OCI-M2 (cell line): ENCODE results near the gene AXIN2.

ENCODE experiments used
- DNase-seq: peaks from one replicate; lab custom pipeline; 2025; ENCODE audit not compliant: unreplicated experiment; lab: John Stamatoyannopoulos, UW

Gene AXIN2

DNA sequence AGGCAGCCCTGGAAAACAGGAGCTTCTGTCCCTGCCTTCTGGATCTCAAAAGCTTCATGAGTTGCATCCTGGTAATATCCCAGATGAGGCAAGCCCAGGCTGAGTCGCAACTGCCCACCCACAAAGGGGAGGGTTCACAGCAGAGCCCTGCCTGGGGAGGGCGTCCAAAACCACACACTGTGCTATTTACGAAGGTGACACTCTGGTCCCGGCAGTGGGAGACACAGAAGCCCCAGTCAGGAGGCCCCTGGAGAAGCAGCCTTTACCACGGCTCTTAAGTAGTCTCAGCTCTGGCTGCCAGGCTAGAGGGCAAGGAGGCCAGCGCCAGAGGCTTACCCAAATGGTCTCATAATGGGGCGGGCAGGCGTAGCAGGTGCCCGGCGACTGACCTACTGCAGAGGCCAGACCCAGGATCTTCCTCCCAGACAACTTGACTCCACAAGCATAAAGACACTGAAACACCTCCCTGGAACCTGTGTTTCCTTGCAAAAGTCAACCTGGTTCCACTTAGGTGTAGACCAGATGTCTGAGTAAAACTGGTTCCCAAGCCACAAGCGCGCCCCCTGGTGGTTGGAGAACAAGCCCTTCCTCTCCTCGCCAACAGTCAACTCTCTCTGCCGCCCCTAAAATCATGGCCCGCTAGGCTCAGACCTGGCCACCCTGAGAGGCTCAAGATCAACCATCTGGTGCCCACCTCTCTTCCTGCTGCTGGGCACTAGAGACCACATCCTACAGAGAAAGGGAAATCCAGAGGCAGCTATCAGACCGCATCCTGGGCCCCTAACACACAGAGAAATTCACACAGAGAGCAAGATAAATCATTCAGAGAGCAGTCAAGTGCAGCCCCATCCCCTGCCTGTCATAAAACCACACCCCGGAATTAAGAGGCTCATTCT is 5.2 kb downstream of the AXIN2 start:
- no peak for DNase-seq

DNA sequence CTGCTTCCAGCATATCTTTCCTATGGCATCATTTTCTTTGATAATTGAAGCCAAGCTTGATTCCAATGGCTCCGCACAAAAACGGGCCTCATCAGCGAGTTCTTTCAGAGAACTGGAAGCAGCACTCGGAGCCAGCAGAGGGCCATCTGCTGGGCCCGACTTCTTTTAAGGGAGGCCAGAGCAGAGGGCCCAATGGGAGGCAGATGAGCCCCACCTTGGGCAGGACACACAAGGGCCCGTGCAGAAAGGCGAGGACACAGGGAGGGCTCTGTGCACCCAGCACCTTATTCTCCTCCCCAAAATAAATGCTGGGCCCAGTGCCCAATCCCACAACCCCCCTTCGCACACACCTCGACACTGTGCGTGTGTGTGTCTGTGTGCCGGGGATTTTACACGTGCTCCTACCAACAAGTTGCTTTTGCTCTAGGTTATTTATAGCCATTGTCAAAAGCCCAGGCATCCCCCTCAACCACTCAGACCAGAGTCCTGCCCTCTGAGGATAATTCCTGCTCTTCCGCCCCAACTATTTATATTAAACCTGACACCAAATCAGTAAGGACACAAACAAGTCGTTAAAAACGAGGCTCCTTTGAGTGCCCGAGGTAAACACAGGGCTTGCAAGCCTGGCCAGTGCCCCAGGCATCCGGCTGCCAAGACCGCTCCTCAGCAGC is 6.8 kb downstream of the AXIN2 start:
- no peak for DNase-seq

DNA sequence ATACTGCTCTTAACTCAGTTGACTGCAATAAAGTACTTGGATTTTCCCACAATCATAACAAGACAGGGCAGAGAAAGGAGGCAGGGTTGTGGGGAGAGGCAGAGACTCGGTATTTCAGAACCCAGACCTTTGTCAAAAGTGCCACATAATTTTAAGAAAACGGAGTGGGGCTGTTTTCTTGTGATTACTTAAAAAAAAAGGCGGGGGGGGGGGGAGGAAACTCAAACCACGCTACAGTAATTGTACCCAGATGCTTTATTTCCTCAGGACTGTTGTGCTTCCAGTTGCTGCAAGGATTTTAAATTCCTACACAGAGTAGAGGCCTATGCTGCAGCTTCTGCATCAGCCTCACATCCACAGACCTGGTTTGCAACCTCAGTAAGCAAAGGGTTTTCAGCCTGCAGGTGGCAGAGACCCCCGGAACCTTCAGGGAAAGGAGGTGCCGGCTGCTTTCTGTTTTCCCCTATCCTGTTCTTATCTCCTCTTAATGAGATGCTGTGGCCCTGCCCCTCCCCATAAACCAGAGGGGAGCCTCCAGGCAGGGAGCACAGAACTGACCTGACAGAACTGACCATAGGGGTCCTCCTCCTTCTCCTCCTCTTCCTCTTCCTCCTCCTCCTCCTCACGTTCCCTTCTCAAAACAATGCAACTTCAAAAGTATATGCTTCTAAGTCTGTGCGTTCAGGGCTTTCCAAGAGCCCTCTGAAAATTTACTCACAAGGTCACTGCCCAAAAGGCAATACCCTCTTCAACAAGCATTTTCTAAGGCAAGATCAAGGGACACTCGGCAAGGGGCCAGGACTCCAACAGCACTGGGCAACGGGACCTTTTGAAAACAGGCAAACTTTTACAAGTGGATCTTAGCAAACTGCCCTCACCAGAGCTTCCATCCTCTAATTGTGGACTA is 7.5 kb downstream of the AXIN2 start:
- no peak for DNase-seq

DNA sequence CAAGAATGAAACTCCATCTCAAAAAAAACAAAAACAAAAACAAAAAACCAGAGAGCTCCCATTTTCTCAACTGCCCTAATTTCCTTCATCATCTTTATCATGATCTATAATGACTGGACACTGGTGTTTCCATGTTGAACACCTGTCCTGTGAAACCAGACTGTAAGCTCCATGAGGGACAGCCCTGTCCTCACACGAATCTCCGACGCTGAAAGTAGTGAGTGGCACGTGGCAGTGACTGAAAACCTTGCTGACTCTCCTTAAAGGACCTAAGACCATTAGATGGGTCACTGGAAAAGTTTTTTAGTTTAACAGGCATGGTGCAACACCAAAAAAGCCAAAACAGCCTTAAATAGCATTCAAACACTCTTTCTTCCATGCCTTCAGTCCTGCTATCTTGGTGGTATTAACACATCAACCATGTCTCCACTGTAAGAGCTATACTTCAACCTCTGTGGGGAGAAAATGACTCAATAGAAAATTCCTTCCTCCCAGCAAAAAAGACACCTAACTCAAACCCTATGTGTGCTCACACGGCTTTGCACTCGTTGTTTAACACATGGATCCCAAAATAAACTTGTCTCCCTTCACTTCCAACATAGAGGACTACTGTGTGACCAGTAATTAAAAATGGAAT is 8.3 kb downstream of the AXIN2 start:
- no peak for DNase-seq

DNA sequence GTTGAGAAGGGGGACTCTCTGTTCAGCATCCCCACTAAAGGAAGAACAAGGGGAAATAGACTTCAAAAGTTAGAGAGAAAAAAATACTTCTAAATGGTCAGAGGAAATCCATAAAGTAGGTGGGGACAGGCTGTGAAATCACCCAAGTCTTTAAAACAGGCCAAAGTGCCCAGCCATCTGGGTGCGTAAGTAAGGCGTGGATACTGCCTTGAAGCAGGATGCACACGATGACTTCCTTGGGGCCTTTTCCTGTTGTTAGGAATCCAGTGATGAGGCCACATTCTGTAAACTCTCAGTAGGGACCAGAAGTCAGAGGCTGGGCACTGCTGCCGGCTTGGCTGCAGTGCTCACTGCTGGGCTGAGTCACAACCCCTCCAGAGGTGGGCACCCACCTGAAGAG is 9.2 kb downstream of the AXIN2 start:
- no peak for DNase-seq

DNA sequence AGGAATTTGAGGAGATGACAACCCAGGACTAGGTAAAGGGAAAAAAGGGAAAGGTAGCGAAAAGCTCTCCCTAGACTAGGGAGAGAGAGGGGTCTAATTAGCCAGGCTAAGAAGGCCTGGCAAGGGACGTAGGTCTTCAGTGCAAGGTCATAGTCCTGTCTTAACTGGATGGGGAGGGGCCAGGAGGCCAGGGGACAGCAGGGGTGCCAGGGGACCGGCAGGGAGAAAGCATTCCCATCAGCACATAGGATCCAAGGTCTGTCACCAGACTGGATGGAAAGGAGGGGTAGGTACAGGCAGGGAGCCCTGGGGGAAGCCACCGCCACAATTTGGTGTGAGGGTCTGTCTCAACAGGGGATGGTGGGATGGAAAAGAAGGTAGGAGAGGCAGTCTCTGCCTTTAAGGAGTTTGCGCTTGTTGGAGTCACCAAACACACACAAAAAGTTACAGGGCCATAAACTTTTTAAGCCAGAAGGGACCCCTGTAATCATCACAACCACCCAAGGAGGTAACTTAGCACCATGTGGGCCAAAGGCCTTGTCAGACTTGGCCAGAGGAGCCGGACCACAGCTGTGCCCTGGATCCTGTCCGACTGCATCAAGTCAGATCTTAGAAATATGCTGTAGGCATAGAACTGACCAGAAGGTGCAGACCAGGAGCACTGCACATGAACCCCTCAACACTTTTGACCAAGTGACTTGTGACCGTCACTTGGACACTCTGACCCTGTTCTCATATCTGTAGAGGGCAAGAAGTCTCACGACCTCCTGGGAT is 10.0 kb downstream of the AXIN2 start:
- DNase-seq: no peak

DNA sequence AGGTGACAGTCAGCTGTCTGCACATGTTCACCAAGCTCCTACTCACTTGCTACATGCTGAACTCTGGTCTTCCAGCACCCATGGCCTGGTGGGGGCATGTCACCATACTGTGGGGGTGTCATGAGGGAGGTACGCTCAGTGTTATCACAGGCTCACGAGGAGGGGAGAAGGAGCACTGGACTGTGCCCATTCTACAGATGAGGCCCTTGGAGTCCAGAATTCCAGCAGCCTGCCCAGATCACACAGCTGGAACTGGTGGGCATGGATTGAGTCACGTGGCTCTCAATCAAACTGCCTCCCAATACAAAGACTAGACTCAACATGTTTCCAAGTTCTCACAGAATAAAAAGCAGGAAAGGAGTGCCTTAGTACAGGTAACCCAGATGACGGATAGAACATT is 10.7 kb downstream of the AXIN2 start:
- DNase-seq: no peak

DNA sequence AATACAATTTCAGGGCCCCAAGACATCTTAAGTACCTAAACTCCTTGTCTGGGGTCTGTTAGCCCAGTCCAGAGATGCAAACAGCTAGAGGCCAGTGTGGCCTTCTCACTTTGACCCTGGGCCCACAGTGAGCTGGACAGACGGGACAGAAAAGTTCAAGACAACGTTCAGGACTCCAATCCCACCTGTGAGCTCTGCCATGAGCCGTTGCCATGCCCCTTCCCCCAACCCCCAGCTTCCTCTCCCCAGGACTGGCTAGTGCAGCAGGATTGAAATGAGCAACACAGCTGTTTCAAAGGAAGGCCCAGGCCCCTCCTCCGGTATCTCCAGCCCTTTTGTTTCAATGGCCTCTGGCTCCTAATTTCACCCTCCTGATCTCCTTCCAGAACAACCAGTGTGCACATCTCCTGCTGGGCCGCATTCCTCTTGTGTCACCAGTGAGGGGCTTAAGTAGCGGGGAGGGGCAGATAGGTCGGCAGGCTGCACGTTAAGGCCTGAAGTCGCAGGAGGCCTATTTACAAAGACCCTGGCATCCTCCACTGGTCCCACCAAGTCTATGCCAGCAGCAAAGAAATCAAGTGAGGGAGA is 11.3 kb downstream of the AXIN2 start:
- no peak for DNase-seq

DNA sequence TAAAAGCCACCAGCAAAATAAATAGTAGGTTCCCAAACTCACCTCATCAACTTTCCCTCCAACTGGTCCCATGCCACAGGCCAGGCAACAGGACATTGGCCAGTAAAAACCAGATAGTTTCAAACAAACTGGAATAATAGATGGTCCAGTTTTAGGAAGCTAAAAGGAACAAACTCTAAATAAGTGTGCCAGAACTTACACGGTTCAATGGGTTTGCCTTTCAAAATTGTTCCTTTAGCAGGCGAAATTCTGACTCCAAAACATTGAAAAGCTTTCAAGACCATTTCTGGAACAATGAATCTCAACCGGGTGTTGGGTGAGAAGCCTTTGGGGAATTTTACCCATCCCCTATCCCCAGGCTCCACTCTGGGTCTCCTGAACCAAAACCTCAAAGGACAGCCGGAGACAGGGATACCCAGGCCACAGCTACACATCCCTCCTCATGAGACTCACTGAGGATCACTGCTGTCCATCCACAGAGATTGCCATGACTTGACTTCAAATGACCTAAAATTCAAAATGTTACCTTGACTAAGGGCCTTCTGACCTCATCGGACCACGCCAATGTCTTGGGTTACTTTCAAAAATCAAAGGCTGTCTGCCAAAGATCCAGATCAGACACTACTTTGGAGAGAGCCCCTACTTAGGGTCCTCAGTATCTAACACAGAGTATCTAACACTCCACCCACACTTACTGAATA is 13.0 kb downstream of the AXIN2 start:
- DNase-seq: no peak

DNA sequence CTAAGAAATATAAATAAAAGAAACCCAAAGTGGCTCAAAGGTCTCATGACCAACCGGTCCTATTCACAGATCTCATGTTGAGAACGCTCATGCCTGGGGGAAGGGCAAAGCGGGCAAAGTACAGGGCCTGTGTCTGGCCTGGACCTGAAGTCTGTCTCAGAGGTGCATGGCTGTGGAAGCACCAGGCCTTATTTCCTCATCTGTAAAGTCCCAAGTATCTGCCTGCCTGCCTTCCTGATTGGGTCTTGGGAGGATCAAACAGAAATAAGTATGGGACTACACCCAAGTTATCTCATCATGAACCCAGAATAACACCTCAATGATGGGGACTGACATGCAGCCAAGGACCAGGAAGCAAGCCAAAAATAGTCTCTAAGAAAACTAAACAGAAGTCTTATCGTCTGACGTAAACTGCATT is 14.2 kb downstream of the AXIN2 start:
- DNase-seq: no peak

DNA sequence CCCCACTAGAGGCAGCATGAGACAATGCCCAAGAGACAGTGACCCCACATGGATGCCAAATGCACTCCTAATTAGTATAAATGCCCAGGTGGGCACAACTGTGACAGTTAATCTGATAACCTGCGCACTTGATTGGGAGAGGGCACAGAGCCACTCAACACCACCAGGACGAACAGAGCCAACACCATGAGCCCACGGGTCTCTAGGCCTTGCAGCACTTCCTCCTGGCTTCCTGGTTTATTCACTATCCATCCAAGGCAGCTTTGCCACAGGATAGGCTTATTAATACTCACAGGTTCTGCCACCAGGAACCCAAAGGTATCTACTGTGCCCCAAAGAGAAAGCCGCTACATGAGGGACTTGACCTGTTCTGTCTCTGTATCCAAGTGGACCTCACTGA is 14.9 kb downstream of the AXIN2 start:
- no peak for DNase-seq

DNA sequence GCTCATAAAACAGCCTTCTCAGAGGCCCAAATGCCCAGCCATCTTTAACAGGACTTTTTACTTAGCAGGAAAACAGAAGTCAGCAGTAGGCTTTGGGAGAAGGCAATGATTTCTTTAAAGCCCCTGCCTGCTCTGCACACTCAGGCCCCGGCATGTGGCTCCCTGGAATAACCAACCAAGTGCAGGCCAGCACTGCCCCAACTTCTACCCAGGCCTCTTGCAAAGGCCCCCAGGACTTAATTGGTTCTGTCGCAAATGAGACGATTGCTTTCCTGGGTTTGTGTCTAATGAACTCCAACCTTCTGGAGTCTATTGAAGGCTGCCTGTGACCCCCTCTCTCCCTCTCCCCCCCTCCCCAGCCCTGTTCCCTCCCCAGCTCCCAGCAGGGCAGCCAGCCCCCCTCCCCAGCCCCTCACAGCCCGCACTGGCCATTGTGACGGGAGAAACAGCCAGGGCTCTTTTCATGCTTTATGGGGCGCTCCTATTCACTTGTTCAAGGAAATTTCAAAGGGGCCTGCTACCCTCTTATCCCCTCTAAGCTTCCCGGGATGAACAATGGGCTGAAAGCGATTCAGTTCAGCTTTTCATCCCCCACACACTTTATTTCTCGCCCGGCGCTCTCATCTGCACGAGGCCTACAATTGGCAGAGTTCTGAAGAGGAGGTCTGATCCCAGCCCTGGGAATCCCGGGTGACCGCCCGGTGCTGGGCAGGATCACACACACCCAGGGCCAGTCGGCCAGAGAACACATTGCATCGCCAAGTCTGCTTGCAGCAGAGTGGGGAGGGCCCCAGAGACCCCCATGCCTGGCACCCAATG is 15.5 kb downstream of the AXIN2 start:
- no peak for DNase-seq

DNA sequence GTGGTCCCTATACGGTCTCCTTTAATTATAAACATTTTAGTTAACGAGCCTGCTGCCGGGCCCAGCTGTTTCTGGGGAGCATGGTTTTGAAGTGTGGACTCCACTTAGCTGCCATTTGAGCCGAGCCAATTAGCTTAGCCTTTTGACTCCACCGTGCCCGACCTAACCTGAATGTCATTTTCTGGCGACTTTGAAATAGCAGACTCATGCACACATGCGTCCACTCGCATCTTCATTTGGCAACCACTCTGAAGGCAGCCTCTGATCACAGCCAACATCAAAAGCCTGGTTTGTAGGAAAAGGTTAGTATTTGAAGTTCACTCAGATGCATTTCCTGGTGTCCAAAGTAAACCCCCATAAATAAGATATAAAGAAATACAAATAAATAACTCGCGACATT is 16.8 kb downstream of the AXIN2 start:
- no peak for DNase-seq

DNA sequence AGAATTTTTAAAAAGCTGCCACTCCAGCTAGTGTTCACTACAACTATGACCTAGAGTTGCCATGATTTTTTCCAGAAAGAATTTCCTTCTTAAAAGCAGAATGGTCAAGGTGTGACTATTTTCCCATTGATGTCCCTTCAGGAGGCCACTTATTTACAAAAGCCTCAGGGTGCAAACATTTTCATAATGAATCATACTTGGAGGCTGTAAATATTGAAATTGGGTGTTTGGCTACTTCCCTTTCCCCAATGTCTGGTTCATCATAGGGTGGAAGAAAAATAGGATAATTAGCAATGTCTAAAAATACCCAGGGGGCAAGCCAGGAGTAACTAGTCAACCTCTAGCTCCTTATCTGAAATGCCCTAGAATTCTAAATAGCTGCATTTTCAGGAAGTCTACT is 18.8 kb downstream of the AXIN2 start:
- no peak for DNase-seq

DNA sequence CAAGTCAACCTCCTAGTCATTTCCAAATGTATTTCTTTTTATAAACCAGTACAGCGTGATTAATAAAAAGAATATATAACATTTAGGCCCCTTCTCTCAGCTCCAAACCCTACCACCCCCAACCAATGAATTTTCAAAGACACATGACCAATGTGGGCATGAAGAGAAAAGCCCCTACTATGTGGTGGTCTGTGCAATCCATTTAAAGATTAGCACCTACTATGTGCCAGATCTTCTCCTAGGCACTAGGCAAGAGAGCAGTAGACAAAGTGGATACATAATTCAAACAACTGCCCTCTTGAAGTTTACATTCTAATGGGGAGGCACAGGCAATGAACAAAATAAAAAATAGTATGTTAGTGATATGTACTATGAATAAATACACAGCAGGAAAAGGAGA is 19.4 kb downstream of the AXIN2 start:
- DNase-seq: no peak

DNA sequence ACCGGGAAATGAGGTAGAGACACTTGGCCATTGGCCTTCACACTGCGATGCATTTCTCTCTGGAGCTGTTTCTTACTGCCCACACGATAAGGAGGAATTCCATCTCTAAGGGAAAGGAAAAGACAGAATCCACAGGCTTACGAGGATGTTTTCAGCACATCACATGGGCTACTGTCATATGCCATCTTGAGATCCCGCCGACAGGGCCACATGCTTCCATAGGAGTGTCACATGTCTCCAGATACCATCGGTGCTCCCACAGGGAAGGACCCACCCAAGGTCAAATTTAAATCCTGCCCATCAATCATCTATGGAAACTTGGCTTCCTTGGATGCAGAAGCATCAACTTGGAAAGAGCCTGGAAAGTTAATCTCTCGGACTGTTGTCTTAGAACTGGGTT is 20.0 kb downstream of the AXIN2 start:
- no peak for DNase-seq

DNA sequence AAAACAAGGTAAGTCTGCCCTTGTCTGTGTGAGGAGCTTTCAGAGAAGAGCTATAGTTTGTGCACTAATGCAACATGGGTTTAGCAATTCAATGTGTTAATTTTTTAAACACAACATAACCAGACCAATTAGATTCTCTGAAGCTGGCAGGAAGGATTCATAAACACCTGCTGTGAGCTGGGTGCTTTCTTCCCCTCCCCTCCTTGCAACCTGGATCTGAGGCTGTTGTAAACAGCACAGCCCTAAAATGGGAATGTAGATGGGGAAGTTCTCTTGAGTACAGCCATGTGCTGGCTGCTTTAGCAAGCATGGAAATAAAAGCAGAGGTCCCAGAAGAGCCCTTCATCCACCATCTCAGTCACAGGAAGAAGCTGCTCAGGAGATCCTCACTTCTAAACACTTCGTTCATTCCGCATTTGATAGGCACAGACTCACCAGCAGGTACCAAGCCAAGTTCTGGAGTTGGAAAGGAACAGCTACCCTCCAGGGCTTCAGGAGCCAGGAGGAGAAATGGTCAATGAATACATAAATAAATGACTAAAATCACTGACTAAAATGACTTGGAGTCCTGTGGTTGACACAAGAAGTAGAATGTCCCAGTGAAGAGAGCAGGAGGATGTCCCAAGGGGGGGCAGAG is 21.7 kb downstream of the AXIN2 start:
- DNase-seq: no peak
